KBM-7 (cell line): Measurements from ENCODE around the gene MCCC2.
A peak's percentile ranks its signal among the peaks of the same experiment; 100 is the strongest.
"Not testable (repeated sequence)": the region's sequence is repeated elsewhere in the genome, so short reads cannot be mapped to it uniquely, and the experiment has no call there.

Source experiments
- DNase-seq: peaks from one replicate; pipeline ENCODE4 v3.0.0-alpha.2; 2015
- in situ Hi-C: fragments of 300-500 bp; cut with MboI; formaldehyde crosslinking; loops from 2 replicates; pipeline ENCODE4 v1.14.3; 2020; ENCODE audit warnings: low sequenced_read_pairs, low pct_unique_long_range_greater_than_20kb, mixed read lengths

MCCC2 gene

GRCh38 chr5:71591100-71591499 is 4.0 kb downstream of the MCCC2 start:
- in situ Hi-C loops = no loop called here
- no peak for DNase-seq

DNA sequence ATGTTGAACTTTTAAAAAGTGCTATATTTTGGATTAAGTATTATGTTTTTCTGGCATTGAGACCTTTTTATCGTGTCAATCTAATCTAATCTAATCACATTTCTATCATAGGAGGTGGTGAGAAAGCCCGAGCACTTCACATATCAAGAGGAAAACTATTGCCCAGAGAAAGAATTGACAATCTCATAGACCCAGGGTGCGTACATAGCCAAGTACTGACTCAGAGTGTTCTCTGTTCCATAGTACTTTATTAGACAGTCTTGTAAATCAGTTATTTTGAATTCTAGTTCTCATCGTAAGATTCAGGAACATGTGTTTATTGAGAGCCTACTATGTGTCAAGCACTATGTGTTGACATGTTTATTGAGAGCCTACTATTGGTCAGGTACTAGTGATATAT is 9.0 kb downstream of the MCCC2 start:
- no peak for DNase-seq
- in situ Hi-C loops = no loop called here

DNA sequence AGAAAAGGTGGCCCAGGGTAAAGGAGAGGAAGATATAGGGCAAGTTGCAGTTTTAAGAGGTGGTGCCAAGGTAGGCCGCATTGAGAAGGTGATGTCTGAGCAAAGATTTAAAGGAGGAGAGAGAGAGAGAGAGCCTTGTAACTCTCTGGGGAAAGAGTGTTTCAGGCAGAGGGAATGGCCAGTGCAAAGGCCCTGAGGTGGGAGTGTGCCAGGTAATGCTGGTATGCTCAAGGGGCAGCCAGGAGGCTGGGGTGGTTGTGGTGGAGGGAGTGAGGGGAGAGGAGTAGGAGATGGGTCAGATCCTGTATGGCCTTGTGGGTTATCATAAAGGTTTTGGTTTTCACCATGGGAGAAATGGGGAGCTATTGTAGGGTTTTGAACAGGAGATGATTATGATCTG is 9.9 kb downstream of the MCCC2 start:
- no peak for DNase-seq
- in situ Hi-C loops = no loop called here

DNA sequence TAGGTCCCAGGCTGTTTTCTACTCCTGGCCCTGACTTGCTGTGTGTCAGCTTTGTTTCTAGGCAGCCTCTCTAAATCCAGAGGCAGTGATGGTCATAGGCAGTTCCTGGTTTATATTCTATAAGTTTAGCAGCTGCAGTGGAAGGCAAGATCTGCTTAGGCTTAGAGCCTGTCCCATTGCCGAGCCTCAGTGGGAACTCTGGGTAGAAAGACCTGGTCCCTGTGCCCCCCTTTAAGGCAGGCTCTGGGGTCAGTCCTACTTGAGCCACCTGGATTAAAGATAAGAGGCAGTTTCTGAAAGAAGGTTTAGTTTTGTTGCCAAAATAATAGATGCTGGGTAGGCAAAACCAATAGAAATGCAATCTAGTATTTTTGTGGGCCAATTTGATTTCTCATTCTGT is 13.6 kb downstream of the MCCC2 start:
- no peak for DNase-seq
- in situ Hi-C loops = no loop called here

DNA sequence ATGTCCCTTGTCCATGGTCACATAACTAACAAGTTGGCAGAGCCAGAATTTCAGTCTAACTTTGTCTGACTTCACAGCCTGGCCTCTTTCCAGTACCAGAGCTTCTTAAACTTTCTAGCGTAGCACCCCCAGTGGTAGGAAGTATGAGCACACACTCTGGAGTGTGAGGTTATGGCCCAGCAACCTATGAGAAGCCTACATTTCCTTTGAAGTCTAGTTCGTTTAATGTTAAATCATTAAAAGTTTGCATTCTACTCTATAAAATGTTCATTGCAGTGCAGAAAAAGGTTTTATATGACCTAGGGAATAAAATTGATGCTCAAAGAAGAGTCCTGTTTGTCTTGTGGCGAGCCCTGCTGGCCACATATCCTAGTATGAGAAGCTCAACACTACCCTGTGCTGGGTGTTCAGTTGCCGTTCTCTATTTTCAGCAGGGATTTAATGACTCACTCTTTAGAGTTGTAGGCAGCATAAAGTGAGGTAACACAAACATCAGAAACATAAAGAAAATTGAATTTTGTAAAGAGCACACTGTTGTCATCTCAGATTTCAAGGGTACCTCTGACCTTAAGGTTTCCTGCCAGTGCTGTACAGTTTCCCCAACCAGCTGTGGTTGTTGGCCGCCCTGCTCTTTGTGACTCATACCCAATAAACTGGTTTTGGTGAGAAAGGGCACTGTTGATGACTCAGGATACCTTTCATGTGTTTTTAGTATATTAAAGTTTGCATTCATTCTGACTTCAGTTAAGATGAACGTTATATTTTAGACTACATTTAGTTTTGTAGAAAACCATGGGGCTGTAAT is 14.3 kb downstream of the MCCC2 start:
- in situ Hi-C loops = no loop called here

DNA sequence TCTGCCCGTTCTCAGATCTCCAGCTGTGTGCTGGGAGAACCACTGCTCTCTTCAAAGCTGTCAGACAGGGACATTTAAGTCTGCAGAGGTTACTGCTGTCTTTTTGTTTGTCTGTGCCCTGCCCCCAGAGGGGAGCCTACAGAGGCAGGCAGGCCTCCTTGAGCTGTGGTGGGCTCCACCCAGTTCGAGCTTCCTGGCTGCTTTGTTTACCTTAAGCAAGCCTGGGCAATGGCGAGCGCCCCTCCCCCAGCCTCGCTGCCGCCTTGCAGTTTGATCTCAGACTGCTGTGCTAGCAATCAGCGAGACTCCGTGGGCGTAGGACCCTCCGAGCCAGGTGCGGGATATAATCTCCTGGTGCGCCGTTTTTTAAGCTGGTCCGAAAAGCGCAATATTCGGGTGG is 22.8 kb downstream of the MCCC2 start:
- in situ Hi-C loops, DNase-seq: not testable (repeated sequence)

More for the DNA sequence above, 14.3 kb downstream of the MCCC2 start:
- DNase-seq = peak; percentile 63

DNA sequence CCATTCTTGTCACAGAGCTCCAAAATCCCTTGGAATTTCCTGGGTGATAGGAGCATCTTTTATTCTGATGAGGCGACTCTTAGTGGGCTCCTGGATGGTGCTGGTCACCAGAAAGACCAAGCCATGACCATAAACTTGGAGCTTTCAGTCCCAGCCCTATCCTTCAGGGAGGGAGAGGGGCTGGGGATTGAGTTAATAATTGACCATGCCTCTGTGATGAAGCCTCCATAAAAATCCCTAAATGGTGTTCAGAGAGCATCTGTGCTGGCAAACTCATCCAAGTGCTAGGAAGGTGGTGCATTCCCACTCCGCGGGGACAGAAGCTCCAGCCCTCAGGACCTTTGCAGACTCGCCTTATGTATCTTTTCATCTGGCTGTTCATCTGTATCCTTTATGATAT is 28.7 kb downstream of the MCCC2 start:
- no peak for DNase-seq
- in situ Hi-C loops = no loop called here

DNA sequence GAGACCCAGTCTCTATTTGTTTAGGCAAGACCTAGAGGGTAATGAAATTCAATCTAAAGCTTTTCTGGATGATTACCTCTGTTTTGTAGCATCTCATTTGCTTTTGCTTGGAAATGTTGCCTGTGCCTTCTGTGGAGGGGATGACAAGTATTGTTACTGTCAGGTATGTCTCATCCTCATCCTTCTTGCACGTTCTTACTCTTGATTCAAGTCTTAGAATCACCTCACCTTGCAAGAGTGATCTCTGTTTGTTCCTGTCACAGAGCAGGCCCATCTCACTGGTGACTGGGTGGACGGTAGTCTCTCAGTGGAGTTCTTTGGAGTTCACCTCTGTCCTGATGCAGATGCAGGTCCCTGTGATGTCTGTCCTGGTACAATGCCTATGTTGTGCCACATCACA is 33.5 kb downstream of the MCCC2 start:
- DNase-seq = no peak
- in situ Hi-C loops = no loop called here

DNA sequence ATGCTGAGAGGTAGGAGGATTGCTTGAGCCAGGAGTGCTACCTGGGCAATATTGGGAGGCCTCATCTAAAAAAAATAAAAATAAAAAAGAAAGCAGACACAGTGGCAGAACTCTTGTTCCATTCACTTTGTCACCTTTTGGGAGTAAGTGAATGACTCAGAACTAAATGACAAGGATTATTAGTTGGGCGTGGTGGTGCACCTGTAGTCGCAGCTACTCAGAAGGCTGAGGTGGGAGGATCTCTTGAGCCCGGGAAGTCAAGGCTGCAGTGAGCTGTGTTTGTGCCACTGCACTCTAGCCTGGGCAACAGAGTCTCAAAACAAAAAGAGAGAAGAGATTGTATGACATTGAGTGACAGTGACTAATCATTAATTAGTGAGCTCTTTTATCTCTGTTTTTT is 34.1 kb downstream of the MCCC2 start:
- DNase-seq = no peak
- in situ Hi-C loops = no loop called here

GRCh38 chr5:71621741-71622140 is 34.6 kb downstream of the MCCC2 start:
- in situ Hi-C loops = no loop called here
- DNase-seq = no peak

- in situ Hi-C loops = no loop called here
These were observed 36.2 kb downstream of the MCCC2 start for GRCh38 chr5:71623221-71623794.

DNA sequence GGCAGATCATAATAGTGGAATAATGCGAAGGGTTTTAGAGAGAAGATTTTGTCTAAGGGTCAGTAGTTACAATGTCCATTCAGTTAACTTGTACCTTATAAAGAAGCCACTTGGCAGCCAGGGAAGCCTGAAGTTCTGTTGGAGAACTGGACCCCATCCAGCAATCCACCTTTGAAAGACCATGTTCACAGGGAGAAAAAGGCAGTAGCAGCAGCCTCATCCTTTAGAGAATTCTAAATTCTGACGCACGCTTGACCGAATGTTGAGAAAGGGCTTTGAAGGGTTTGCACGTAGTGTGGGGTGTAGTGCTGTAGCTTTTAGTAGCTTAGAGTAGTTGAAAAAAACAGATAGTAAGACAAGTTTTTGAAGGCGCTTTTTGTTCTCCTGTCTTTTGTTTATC is 42.8 kb downstream of the MCCC2 start:
- no peak for DNase-seq
- in situ Hi-C loops = no loop called here

More at GRCh38 chr5:71623221-71623794, 36.2 kb downstream of the MCCC2 start:
- no peak for DNase-seq

- in situ Hi-C loops = no loop called here
- no peak for DNase-seq
These were observed 43.9 kb downstream of the MCCC2 start for GRCh38 chr5:71631070-71631469.

DNA sequence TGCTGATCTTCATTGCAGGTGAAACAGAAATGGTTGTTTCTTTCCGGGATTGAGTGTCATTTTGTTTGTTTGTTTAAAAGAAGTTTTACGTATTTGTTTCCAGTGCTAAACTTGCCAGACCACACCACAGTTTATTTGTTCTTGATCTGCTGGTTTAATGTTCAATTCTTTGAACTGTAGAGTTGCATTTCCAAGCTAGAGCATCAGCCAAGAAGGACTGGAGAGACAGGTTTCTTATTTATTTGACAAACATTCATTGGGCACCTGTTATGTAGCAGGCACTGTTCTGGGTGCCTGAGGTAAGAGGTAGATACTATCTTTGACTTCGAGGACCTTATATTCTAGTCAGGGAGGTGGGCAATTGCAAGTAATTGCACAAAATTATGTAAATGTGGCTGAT is 45.0 kb downstream of the MCCC2 start:
- no peak for DNase-seq
- in situ Hi-C loops = no loop called here

- in situ Hi-C loops = no loop called here
- no peak for DNase-seq
These were observed 46.4 kb downstream of the MCCC2 start for GRCh38 chr5:71633255-71634155.

GRCh38 chr5:71637133-71637532 is 50.0 kb downstream of the MCCC2 start:
- in situ Hi-C loops = no loop called here
- DNase-seq = no peak

DNA sequence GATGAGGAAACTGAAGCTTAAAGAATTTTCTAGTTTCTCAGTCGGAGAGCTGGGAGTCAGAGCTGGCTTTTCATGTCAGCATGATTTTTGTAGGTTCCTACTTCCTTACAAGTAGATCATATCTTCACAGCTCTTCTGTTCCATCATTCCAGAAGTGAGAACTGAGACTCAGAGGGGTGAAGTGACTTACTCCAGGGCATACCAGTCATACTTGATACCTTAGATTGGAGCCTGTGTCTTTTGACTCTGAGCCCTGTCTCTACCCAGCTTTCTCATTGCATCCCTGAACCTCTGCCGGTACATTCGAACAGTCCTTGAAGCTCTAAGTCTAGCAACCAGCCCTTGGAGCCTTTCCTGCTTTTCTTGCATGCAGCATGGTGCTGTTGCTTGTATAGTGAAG is 53.3 kb downstream of the MCCC2 start:
- DNase-seq = no peak
- in situ Hi-C loops = no loop called here

DNA sequence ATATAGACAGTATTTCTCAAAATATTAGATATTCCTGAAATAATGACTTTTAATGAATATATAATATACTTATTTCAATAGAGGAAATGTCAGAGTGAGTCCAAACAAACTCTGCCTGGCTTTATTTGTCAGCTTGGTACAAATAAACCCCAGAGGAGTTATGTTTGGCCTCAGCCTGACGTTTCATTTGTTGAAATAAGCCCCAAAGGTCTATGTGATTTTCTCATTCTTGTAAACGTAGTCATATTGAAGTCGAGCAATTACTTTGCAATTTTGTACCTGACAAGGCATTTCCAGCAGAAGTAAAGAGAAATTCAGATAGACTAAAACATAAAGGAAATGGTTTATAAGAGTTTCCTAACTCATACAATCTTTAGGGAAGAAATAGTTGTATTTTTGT is 57.9 kb downstream of the MCCC2 start:
- in situ Hi-C loops = no loop called here
- no peak for DNase-seq

DNA sequence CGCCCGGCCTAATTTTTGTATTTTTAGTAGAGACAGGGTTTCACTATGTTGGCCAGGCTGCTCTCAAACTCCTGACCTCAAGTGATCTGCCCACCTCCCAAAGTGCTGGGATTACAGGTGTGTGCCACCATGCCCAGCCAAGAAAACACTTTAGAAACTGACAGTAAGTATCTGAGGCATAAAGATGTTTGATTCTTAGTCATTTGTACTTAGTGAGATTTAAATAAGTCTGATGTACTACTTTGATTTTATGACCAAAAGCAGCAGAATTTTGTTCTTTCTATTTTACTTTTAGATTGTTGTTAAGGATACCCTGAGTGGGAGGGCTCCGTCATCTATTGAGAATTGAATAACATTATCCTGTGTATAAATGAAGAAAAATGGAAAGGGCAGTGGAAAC is 63.8 kb downstream of the MCCC2 start:
- in situ Hi-C loops, DNase-seq: not testable (repeated sequence)

GRCh38 chr5:71651579-71651978 is 64.4 kb downstream of the MCCC2 start:
- in situ Hi-C loops = no loop called here
- DNase-seq = no peak
